Ovary (tissue), 9 donors: ENCODE measurements around the gene KCNA2. TPM values are rescaled to one million over a fixed set of nuclear protein-coding genes. Genes with fewer than 3 reads are reported as not detected.

ENCODE experiments used
- DNase-seq, 5 donors: peaks; one replicate each; pipeline ENCODE4 v3.0.0-alpha.2; 2019 to 2020
- H3K27ac ChIP-seq, 2 donors: fragments of 200-600 bp; one replicate each; pipeline versions ENCODE4 v1.5.1 to v1.8.0; 2019 to 2022
- H3K27me3 ChIP-seq: fragments of 200-600 bp; one replicate; pipeline ENCODE4 v1.8.0; 2022
- H3K36me3 ChIP-seq: fragments of 200-600 bp; sonication (generic); one replicate; pipeline ENCODE4 v1.5.1; 2019
- H3K4me1 ChIP-seq: one replicate; pipeline ENCODE4 v1.8.1; 2013; ENCODE audit warnings: mild to moderate bottlenecking, moderate library complexity; ENCODE audit not compliant: insufficient read depth
- H3K4me3 ChIP-seq: fragments of 200-600 bp; sonication (generic); one replicate; pipeline ENCODE4 v1.5.1; 2017
- H3K9me3 ChIP-seq, 2 donors: fragments of 200-600 bp in 1 of 2; sonication (generic) in 1 of 2; one replicate each; pipeline versions ENCODE4 v1.5.1 to v1.8.1; 2013 to 2019; ENCODE audit warnings: mild to moderate bottlenecking in 1 of 2, moderate library complexity in 1 of 2
- CTCF ChIP-seq, 3 donors: fragments of 450-650 bp in 2 of 3; fragments of 200-600 bp in 1 of 3; IDR thresholded peaks; one replicate each; pipeline versions ENCODE4 v1.5.1 to v1.8.0; 2016 to 2022; ENCODE audit warnings: antibody characterized with exemption in 3 of 3, mild to moderate bottlenecking in 1 of 3
- EP300 ChIP-seq: sonication (generic); formaldehyde crosslinking; IDR thresholded peaks from one replicate; pipeline ENCODE4 v1.6.1; 2017; ENCODE audit warnings: antibody characterized with exemption
- POLR2A ChIP-seq: fragments of 450-650 bp; IDR thresholded peaks from one replicate; pipeline ENCODE4 v1.6.1; 2017; ENCODE audit warnings: antibody characterized with exemption, mild to moderate bottlenecking, moderate library complexity
- WGBS, 3 donors: extraction: QIAGEN DNeasy Blood & Tissue Kit in 1 of 3; methylation state at CpG; one replicate each; pipeline versions ENCODE4 v1.1.5 to v1.1.7; 2013 to 2017; 5-methylcytosine and 5-hydroxymethylcytosine counted together
- intact Hi-C, 4 donors: fragments of 100-400 bp; cut with DNase I; formaldehyde crosslinking; loops; one replicate each; pipeline versions ENCODE4 v1.11.0 to v1.15.1; 2022 to 2023
- polyA plus RNA-seq, 2 donors: library from polyadenylated mRNA; stranded (reverse); fragments of 200-250 nt in 1 of 2; fragments of 350-450 nt in 1 of 2; fragmentation: Illumina TruSeq in 1 of 2; extraction: RNeasy Lipid Tissue Mini Kit (QIAGEN cat#74804) in 1 of 2; gene quantifications; one replicate each; pipeline ENCODE4 v1.2.3, GENCODE V29; 2013 to 2014
- total RNA-seq, 7 donors: library from RNA; depleted of rRNA in 2 of 7; stranded (reverse); fragments of >200 nt in 2 of 7; fragmentation: NEBNext Ultra II Directional in 3 of 7; extraction: Animal tissue kit (Norgen Biotek cat#: 25700) in 3 of 7; gene quantifications; one replicate each; pipeline versions ENCODE4 v1.1.0 to v1.2.4, GENCODE V29; 2016 to 2023
- donor health status: DM: no; HTN: no; CAD: no; lungs with moderate emphysema.
- donor health status: DM: no; HTN: no; CAD: no.
- donor health status: Bipolar disorder and iron deficiency.
- donor health status: DM: yes; HTN: yes; CAD: no.
- donor health status: DM: no; HTN: no; CAD: no.
- donor health status: DM: yes; HTN: yes; CAD: no.

KCNA2 gene
- total and polyA plus RNA-seq, 9 donors: under 0.01 to 1.7 (median 0.51) TPM

GRCh38 chr1:110584045-110584444, 22.1 kb downstream of the KCNA2 start:
- TF ChIP-seq CTCF (IDR thresholded peaks at IDR 0.05) (no peak), EP300 (no peak), POLR2A (no peak)
- WGBS, 3 donors: 88 to 92% (median 89%) methylated on average over 8 of the region's 8 CpGs

GRCh38 chr1:110583505-110583904, 22.7 kb downstream of the KCNA2 start:
- Histone ChIP-seq H3K4me1 (peaks cover 6% of the 10 kb centered on the region), H3K9me3 (no peaks in the 10 kb centered on the region), H3K36me3 (no peaks in the 10 kb centered on the region), H3K27ac (no peak overlapping the region), H3K4me3 (no peak overlapping the region), H3K27me3 (no peaks in the 10 kb centered on the region)
- no peak for DNase-seq
- WGBS, 3 donors: 93 to 97% (median 96%) methylated on average over 5 of the region's 5 CpGs
- TF ChIP-seq CTCF (IDR thresholded peaks at IDR 0.05) (no peak), POLR2A (no peak), EP300 (no peak)
- intact Hi-C loops: no loop called here

More at GRCh38 chr1:110584045-110584444, 22.1 kb downstream of the KCNA2 start:
- Histone ChIP-seq H3K4me3 (no peak overlapping the region), H3K9me3 (no peaks in the 10 kb centered on the region), H3K36me3 (no peaks in the 10 kb centered on the region), H3K4me1 (peaks cover 6% of the 10 kb centered on the region), H3K27me3 (no peaks in the 10 kb centered on the region), H3K27ac (no peak overlapping the region)
- DNase-seq: no peak
- intact Hi-C loops: no loop called here

- DNase-seq: no peak
- Histone ChIP-seq H3K9me3 (no peaks in the 10 kb centered on the region), H3K27me3 (no peaks in the 10 kb centered on the region), H3K36me3 (no peaks in the 10 kb centered on the region), H3K4me1 (peaks cover 6% of the 10 kb centered on the region), H3K27ac (no peak overlapping the region), H3K4me3 (no peak overlapping the region)
- 5 to 23% (median 10%) methylated on average over 4 of the region's 4 CpGs for WGBS, 3 donors
- intact Hi-C loops: no loop called here
- TF ChIP-seq CTCF (IDR thresholded peaks at IDR 0.05) (no peak), EP300 (no peak), POLR2A (no peak)
Measured at GRCh38 chr1:110582378-110582777, 23.8 kb downstream of the KCNA2 start.

GRCh38 chr1:110581682-110582145, 24.4 kb downstream of the KCNA2 start:
- H3K4me3 ChIP-seq: no peak overlapping the region
- intact Hi-C loops: no loop called here
- H3K4me1 ChIP-seq: peaks cover 6% of the 10 kb centered on the region
- no peak for TF ChIP-seq EP300
- no peak for TF ChIP-seq CTCF (IDR thresholded peaks at IDR 0.05)
- TF ChIP-seq POLR2A: no peak
- no peaks in the 10 kb centered on the region for H3K36me3 ChIP-seq
- no peak overlapping the region for H3K27ac ChIP-seq
- H3K9me3 ChIP-seq: no peaks in the 10 kb centered on the region
- no peaks in the 10 kb centered on the region for H3K27me3 ChIP-seq
- 35 to 40% (median 38%) methylated on average over 5 of the region's 5 CpGs for WGBS, 3 donors
- DNase-seq: no peak
